Measurements from ENCODE around the gene RNF39.
"Not testable (repeated sequence)": the region's sequence is repeated elsewhere in the genome, so short reads cannot be mapped to it uniquely, and the experiment has no call there.

RNF39 gene

GRCh38 chr6:30061092-30061857 is 14.3 kb downstream of the RNF39 start, which contains the start of gene POLR1H:
Gene POLR1H, plus strand, starts transcription at chr6:30061265. Its CDS starts 260 bp downstream, at chr6:30061525.
- peak; percentile 95 for DNase-seq (ENCODE audit: low read depth)

GRCh38 chr6:30060606-30061091 is 14.9 kb downstream of the RNF39 start:
- DNase-seq (ENCODE audit: low read depth) = peak; percentile 48

GRCh38 chr6:30055513-30055912 is 20.1 kb downstream of the RNF39 start:
- DNase-seq (ENCODE audit: low read depth) = no peak

- no peak for DNase-seq (ENCODE audit: low read depth)
These were observed 21.9 kb downstream of the RNF39 start for GRCh38 chr6:30053682-30054081.

GRCh38 chr6:30047220-30047619 is 28.3 kb downstream of the RNF39 start:
- DNase-seq (ENCODE audit: low read depth) = no peak

GRCh38 chr6:30044630-30045029 is 30.9 kb downstream of the RNF39 start:
- DNase-seq (ENCODE audit: low read depth) = peak; percentile 73

GRCh38 chr6:30043744-30044143 is 31.8 kb downstream of the RNF39 start:
- DNase-seq (ENCODE audit: low read depth) = no peak

- DNase-seq (ENCODE audit: low read depth) = no peak
These were observed 32.7 kb downstream of the RNF39 start for GRCh38 chr6:30042914-30043313.

GRCh38 chr6:30042476-30042875 is 33.1 kb downstream of the RNF39 start:
- no peak for DNase-seq (ENCODE audit: low read depth)

- peak; percentile 41 for DNase-seq (ENCODE audit: low read depth)
These were observed 33.7 kb downstream of the RNF39 start for GRCh38 chr6:30041821-30042220.

- DNase-seq (ENCODE audit: low read depth) = no peak
These were observed 34.3 kb downstream of the RNF39 start for GRCh38 chr6:30041221-30041620.

GRCh38 chr6:30037182-30037788 is 38.3 kb downstream of the RNF39 start:
- peak; percentile 38 for DNase-seq (ENCODE audit: low read depth)

- DNase-seq (ENCODE audit: low read depth) = no peak
These were observed 39.8 kb downstream of the RNF39 start for GRCh38 chr6:30035784-30036183.

GRCh38 chr6:30033440-30033839 is 42.1 kb downstream of the RNF39 start:
- DNase-seq (ENCODE audit: low read depth) = peak; percentile 94

GRCh38 chr6:30031381-30031780 is 44.2 kb downstream of the RNF39 start:
- DNase-seq (ENCODE audit: low read depth) = no peak

GRCh38 chr6:30029588-30029987 is 46.0 kb downstream of the RNF39 start:
- no peak for DNase-seq (ENCODE audit: low read depth)

GRCh38 chr6:30025186-30025585 is 50.4 kb downstream of the RNF39 start:
- DNase-seq (ENCODE audit: low read depth) = no peak

GRCh38 chr6:30022712-30023111 is 52.9 kb downstream of the RNF39 start:
- DNase-seq (ENCODE audit: low read depth) = not testable (repeated sequence)

GRCh38 chr6:30022189-30022588 is 53.4 kb downstream of the RNF39 start:
- no peak for DNase-seq (ENCODE audit: low read depth)

GRCh38 chr6:30020626-30021025 is 54.9 kb downstream of the RNF39 start:
- no peak for DNase-seq (ENCODE audit: low read depth)

All from amniotic epithelial cell (primary cell).